ENCODE measurements around the gene SHISA6. TPM values are rescaled to one million over a fixed set of nuclear protein-coding genes. Genes with fewer than 3 reads are reported as not detected.

SHISA6 gene
- total RNA-seq, 2 experiments from 2014 or later = not detected

DNA sequence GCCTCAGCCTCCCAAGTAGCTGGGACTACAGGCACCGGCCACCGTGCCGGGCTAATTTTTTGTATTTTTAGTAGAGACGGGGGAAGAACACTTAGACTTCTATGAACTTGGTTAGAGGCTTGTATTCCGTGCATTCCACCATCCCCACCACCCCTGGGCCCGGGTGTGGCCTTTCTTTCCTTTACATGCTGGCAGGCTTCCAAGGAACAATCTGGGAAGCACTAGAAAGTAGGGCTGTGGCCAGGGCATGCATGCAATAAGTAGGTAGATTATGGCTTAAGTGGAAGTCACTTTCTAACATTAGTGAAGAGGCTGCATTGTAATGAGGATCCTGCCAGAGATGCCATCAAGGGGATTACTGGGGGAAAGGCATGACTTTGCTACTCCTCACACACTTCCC lies 171.6 kb downstream of the SHISA6 start:
- ChIA-PET POLR2A (no interaction called here), CTCF (no interaction called here)
- no peaks in the 10 kb centered on the region for H3K9me3 Mint-ChIP-seq (ENCODE audit: low read depth)
- intact Hi-C loops (cut with DNase I, micrococcal nuclease) = no loop called here
- H3K36me3 Mint-ChIP-seq (ENCODE audit: low read depth) = no peaks in the 10 kb centered on the region
- H3K27ac Mint-ChIP-seq = no peak overlapping the region
- ATAC-seq (no peak), DNase-seq (no peak)
- H3K4me1 Mint-ChIP-seq = no peaks in the 10 kb centered on the region
- H3K4me3 Mint-ChIP-seq = no peak overlapping the region
- no peaks in the 10 kb centered on the region for H3K27me3 Mint-ChIP-seq

GRCh38 chr17:11418342-11418741 lies 177.3 kb downstream of the SHISA6 start:
- ATAC-seq (no peak), DNase-seq (no peak)
- H3K4me1 Mint-ChIP-seq = no peaks in the 10 kb centered on the region
- H3K27ac Mint-ChIP-seq = no peak overlapping the region
- no peaks in the 10 kb centered on the region for H3K27me3 Mint-ChIP-seq
- ChIA-PET POLR2A (no interaction called here), CTCF (no interaction called here)
- no peak overlapping the region for H3K4me3 Mint-ChIP-seq
- intact Hi-C loops (cut with DNase I, micrococcal nuclease) = no loop called here
- H3K9me3 Mint-ChIP-seq (ENCODE audit: low read depth) = peaks cover 4% of the 10 kb centered on the region
- no peaks in the 10 kb centered on the region for H3K36me3 Mint-ChIP-seq (ENCODE audit: low read depth)

GRCh38 chr17:11430751-11431150 lies 189.7 kb downstream of the SHISA6 start:
- Mint-ChIP-seq H3K9me3 (ENCODE audit: low read depth) (peaks cover 17% of the 10 kb centered on the region), H3K4me1 (no peaks in the 10 kb centered on the region), H3K27me3 (no peaks in the 10 kb centered on the region), H3K27ac (no peak overlapping the region), H3K36me3 (ENCODE audit: low read depth) (no peaks in the 10 kb centered on the region), H3K4me3 (no peak overlapping the region)
- DNase-seq = no peak
- no peak for ATAC-seq
- intact Hi-C loops (cut with DNase I, micrococcal nuclease) = loop anchor here in 1 of 2 experiments (10.0 kb wide), 2 partner anchors 46 to 64 kb away; no protein-coding TSS in a partner anchor
- POLR2A ChIA-PET = no interaction called here
- CTCF ChIA-PET = no interaction called here

GRCh38 chr17:11438673-11439072 lies 197.7 kb downstream of the SHISA6 start:
- H3K4me3 Mint-ChIP-seq = no peak overlapping the region
- H3K27ac Mint-ChIP-seq = no peak overlapping the region
- DNase-seq (no peak), ATAC-seq (no peak)
- H3K4me1 Mint-ChIP-seq = no peaks in the 10 kb centered on the region
- no peaks in the 10 kb centered on the region for H3K36me3 Mint-ChIP-seq (ENCODE audit: low read depth)
- H3K27me3 Mint-ChIP-seq = no peaks in the 10 kb centered on the region
- POLR2A ChIA-PET = no interaction called here
- peaks cover 6% of the 10 kb centered on the region for H3K9me3 Mint-ChIP-seq (ENCODE audit: low read depth)
- CTCF ChIA-PET = no interaction called here
- intact Hi-C loops (cut with DNase I, micrococcal nuclease) = loop anchor here in 1 of 2 experiments (10.0 kb wide), 2 partner anchors 54 to 56 kb away; no protein-coding TSS in a partner anchor

- H3K36me3 Mint-ChIP-seq (ENCODE audit: low read depth) = no peaks in the 10 kb centered on the region
These were observed 200.0 kb downstream of the SHISA6 start for GRCh38 chr17:11441004-11441403.

GRCh38 chr17:11446316-11446715 lies 205.3 kb downstream of the SHISA6 start:
- peaks cover 2% of the 10 kb centered on the region for H3K9me3 Mint-ChIP-seq (ENCODE audit: low read depth)
- no peak overlapping the region for H3K27ac Mint-ChIP-seq
- no peak overlapping the region for H3K4me3 Mint-ChIP-seq
- ATAC-seq = no peak
- no peaks in the 10 kb centered on the region for H3K27me3 Mint-ChIP-seq
- no peak for DNase-seq
- intact Hi-C loops (cut with DNase I, micrococcal nuclease) = no loop called here
- CTCF ChIA-PET = no interaction called here
- POLR2A ChIA-PET = no interaction called here
- no peaks in the 10 kb centered on the region for H3K4me1 Mint-ChIP-seq
- no peaks in the 10 kb centered on the region for H3K36me3 Mint-ChIP-seq (ENCODE audit: low read depth)

More at GRCh38 chr17:11441004-11441403, 200.0 kb downstream of the SHISA6 start:
- CTCF ChIA-PET = no interaction called here
- H3K4me1 Mint-ChIP-seq = no peaks in the 10 kb centered on the region
- H3K27ac Mint-ChIP-seq = no peak overlapping the region
- H3K4me3 Mint-ChIP-seq = no peak overlapping the region
- POLR2A ChIA-PET = no interaction called here
- intact Hi-C loops (cut with DNase I, micrococcal nuclease) = no loop called here
- H3K27me3 Mint-ChIP-seq = no peaks in the 10 kb centered on the region
- ATAC-seq (no peak), DNase-seq (no peak)
- peaks cover 6% of the 10 kb centered on the region for H3K9me3 Mint-ChIP-seq (ENCODE audit: low read depth)

- CTCF ChIA-PET = no interaction called here
- no peaks in the 10 kb centered on the region for H3K36me3 Mint-ChIP-seq (ENCODE audit: low read depth)
- ATAC-seq (no peak), DNase-seq (no peak)
- H3K27me3 Mint-ChIP-seq = no peaks in the 10 kb centered on the region
- H3K4me3 Mint-ChIP-seq = no peak overlapping the region
- H3K27ac Mint-ChIP-seq = no peak overlapping the region
- intact Hi-C loops (cut with DNase I, micrococcal nuclease) = loop anchor here in 1 of 2 experiments (10.0 kb wide), 2 partner anchors 239 to 569 kb away; no protein-coding TSS in a partner anchor
- no peaks in the 10 kb centered on the region for H3K4me1 Mint-ChIP-seq
- peaks cover 7% of the 10 kb centered on the region for H3K9me3 Mint-ChIP-seq (ENCODE audit: low read depth)
- POLR2A ChIA-PET = no interaction called here
These were observed 213.1 kb downstream of the SHISA6 start for GRCh38 chr17:11454096-11454495.

DNA sequence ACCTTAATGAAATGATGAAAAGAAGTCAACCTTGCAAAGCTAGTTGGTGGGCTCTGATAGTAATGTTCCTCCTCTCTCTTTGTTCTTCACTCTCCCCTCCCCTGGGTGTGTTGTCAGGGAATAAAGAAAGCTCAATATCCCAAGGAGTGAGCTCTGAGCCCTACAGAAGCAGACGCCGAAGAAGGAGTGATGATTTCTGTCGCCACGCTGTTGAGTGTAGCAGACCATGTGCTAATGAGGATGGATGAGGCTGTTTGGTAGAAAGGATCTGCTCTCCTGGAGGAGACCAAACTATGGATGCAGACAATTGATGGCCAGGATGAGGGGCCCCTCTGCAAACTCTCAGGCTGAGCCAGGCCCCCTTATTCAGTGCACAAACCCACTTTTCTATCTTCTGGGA lies 217.3 kb downstream of the SHISA6 start:
- no peaks in the 10 kb centered on the region for H3K4me1 Mint-ChIP-seq
- DNase-seq = no peak
- H3K9me3 Mint-ChIP-seq (ENCODE audit: low read depth) = peaks cover 7% of the 10 kb centered on the region
- H3K36me3 Mint-ChIP-seq (ENCODE audit: low read depth) = no peaks in the 10 kb centered on the region
- H3K27me3 Mint-ChIP-seq = no peaks in the 10 kb centered on the region
- ChIA-PET CTCF (interaction anchor here (0.7 kb wide), 1 partner anchor 29 kb away, joined by 3 read pairs; no protein-coding TSS in a partner anchor), POLR2A (no interaction called here)
- H3K4me3 Mint-ChIP-seq = no peak overlapping the region
- intact Hi-C loops (cut with DNase I, micrococcal nuclease) = loop anchor here in 1 of 2 experiments (10.0 kb wide), 2 partner anchors 243 to 573 kb away; no protein-coding TSS in a partner anchor
- no peak overlapping the region for H3K27ac Mint-ChIP-seq
- ATAC-seq = no peak

DNA sequence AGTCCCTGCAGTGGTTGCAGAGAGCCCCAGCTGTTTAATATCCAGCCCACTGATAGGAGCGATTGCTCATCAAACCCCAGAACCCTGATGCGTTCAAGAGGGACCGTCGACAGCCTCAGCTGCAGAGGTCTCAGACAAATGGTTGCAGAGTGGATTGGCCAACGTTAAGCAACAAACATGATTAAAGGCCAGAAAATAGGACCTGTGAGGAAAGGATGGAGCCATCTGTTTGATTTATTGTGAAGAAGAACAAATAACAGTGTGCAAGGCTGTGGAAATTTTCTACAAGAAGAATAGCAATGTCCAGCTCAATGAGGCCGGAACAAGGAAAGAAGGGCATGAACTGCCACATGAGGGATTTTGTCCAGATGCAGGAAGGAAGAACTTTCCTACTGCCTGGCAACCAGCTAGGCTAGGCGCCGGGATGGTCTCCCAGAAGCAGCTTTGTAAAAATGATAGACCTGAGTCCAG lies 218.9 kb downstream of the SHISA6 start:
- H3K9me3 Mint-ChIP-seq (ENCODE audit: low read depth) = peaks cover 3% of the 10 kb centered on the region

DNA sequence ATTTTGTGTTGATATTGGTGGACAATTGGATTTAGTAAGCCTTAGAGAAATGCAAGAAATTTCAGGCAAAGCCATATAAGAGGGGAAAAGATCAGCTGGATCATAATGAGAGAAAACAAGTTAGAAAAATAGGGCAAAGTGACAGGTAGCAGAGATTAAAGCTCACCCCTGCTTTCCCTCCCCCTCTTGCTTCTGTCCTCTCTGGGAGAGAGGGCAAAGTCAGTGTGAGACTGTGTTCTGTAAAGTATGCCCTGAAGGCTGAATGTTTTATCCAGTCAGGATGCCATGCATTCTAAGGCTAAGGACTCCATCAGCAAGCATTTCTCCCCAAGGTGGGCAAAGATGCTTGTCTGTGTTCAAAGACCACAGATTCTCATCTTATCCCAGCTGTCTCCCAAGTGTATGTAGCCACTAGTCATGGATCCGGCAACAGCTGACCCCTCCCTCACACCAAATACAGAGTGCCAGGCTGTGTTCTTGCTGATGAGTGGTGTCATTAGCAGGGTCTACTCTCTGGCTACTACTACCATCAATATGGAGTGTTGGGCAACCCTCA lies 221.1 kb downstream of the SHISA6 start:
- intact Hi-C loops (cut with DNase I, micrococcal nuclease) = no loop called here
- no peak overlapping the region for H3K27ac Mint-ChIP-seq
- H3K36me3 Mint-ChIP-seq (ENCODE audit: low read depth) = no peaks in the 10 kb centered on the region
- ATAC-seq = no peak
- no peak for DNase-seq
- POLR2A ChIA-PET = no interaction called here
- H3K4me3 Mint-ChIP-seq = no peak overlapping the region
- CTCF ChIA-PET = no interaction called here
- H3K4me1 Mint-ChIP-seq = no peaks in the 10 kb centered on the region
- H3K9me3 Mint-ChIP-seq (ENCODE audit: low read depth) = no peaks in the 10 kb centered on the region
- no peaks in the 10 kb centered on the region for H3K27me3 Mint-ChIP-seq

More for the DNA sequence above, 218.9 kb downstream of the SHISA6 start:
- H3K4me3 Mint-ChIP-seq = no peak overlapping the region
- CTCF ChIA-PET = no interaction called here
- POLR2A ChIA-PET = no interaction called here
- no peak for DNase-seq
- no peak overlapping the region for H3K27ac Mint-ChIP-seq
- no peaks in the 10 kb centered on the region for H3K4me1 Mint-ChIP-seq
- no peaks in the 10 kb centered on the region for H3K27me3 Mint-ChIP-seq
- ATAC-seq = no peak
- H3K36me3 Mint-ChIP-seq (ENCODE audit: low read depth) = no peaks in the 10 kb centered on the region
- intact Hi-C loops (cut with DNase I, micrococcal nuclease) = loop anchor here in 1 of 2 experiments (10.0 kb wide), 2 partner anchors 245 to 575 kb away; no protein-coding TSS in a partner anchor

- Mint-ChIP-seq H3K27me3 (no peaks in the 10 kb centered on the region), H3K4me3 (no peak overlapping the region), H3K36me3 (ENCODE audit: low read depth) (no peaks in the 10 kb centered on the region), H3K9me3 (ENCODE audit: low read depth) (peaks cover 8% of the 10 kb centered on the region), H3K4me1 (no peaks in the 10 kb centered on the region), H3K27ac (no peak overlapping the region)
- POLR2A ChIA-PET = no interaction called here
- DNase-seq (no peak), ATAC-seq (no peak)
- intact Hi-C loops (cut with DNase I, micrococcal nuclease) = no loop called here
- CTCF ChIA-PET = no interaction called here
These were observed 226.6 kb downstream of the SHISA6 start for GRCh38 chr17:11467639-11468038.

DNA sequence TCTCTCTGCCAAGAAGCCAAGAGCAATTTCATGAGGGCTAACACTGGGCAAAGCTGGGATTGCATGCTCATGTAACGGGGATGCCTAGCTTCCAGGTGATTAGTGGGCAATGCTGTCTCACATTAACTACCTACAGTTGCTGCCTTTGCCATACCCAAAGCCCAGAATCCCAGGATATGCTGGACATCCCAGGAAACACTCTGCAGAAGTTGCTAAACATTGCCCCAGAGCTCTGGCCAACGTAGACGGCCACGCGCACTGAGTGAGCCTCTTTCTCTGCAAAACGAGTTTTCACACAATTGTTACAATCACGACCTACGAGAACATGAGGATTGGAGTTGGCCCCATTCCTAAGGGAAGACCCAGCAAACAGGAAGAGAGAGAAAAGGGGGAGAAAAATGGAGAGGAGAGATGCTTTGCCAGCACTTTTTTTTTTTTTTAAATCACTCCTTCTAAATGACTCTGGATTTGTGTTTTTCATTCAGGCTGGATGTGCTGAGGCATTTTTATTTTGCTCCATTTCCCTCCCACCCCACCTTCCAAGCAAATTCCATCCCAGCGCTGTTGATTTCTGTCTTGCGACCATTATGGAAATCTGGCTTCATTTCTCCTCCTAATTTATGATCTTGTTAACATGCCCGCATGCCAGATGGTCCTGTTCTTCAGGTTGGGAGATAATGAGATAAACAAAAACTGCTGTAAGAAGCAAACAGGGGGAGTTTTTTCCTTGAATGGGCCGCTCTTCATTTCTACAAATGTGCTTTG lies 244.5 kb downstream of the SHISA6 start:
- Mint-ChIP-seq H3K9me3 (ENCODE audit: low read depth) (peaks cover 3% of the 10 kb centered on the region), H3K27ac (no peak overlapping the region), H3K4me3 (no peak overlapping the region), H3K27me3 (no peaks in the 10 kb centered on the region), H3K36me3 (ENCODE audit: low read depth) (no peaks in the 10 kb centered on the region), H3K4me1 (no peaks in the 10 kb centered on the region)
- CTCF ChIA-PET = no interaction called here
- ATAC-seq (no peak), DNase-seq (no peak)
- POLR2A ChIA-PET = no interaction called here
- intact Hi-C loops (cut with DNase I, micrococcal nuclease) = no loop called here
